IMR-90 (cell line): ENCODE results near the gene IKZF3. TPM values are rescaled to one million over a fixed set of nuclear protein-coding genes. Genes with fewer than 3 reads are reported as not detected.

Experiments
- ATAC-seq: fragments of 200-7000 bp; cut with Tn5 transposase; 2 replicates; pipeline ENCODE4 v1.9.1; 2020; ENCODE audit warnings: low read depth, mild to moderate bottlenecking, moderate library complexity
- BruUV-seq: library from RNA; stranded (reverse); fragments of 400-500 nt; replicated peaks from 2 replicates; lab custom pipeline; 2021; lab: Mats Ljungman, UMichigan
- CTCF ChIA-PET: fragments of 300-600 bp; formaldehyde crosslinking; extraction: SDS; loops from one replicate; lab custom pipeline; 2021; ENCODE audit warnings: antibody characterized with exemption; lab: Yijun Ruan, JAX
- POLR2A ChIA-PET: fragments of 300-600 bp; sonication (Branson Sonifier 250); formaldehyde crosslinking; loops from one replicate; lab custom pipeline; 2022; ENCODE audit warnings: antibody characterized with exemption; ENCODE audit not compliant: unreplicated experiment; lab: Charles Lee
- DNase-seq: peaks from one replicate; pipeline ENCODE4 v3.0.0; 2013
- H2AFZ ChIP-seq: replicated peaks from 2 replicates; pipeline ENCODE3; 2013; ENCODE audit warnings: low read length, mild to moderate bottlenecking; ENCODE audit not compliant: poor library complexity
- H2AK5ac ChIP-seq: 2 replicates; pipeline ENCODE4 v1.6.1; 2013; ENCODE audit warnings: low read depth, low read length, inconsistent platforms
- H2AK9ac ChIP-seq: replicated peaks from 2 replicates; pipeline ENCODE3; 2013; ENCODE audit warnings: mild to moderate bottlenecking, low read depth, low read length, moderate library complexity; ENCODE audit not compliant: poor library complexity
- H2BK120ac ChIP-seq: 2 replicates; pipeline ENCODE4 v1.6.1; 2013; ENCODE audit warnings: low read depth, low read length, inconsistent platforms
- H2BK15ac ChIP-seq: 3 replicates; pipeline ENCODE4 v1.6.1; 2013; ENCODE audit warnings: low read depth, low read length, inconsistent platforms
- H2BK20ac ChIP-seq: 2 replicates; pipeline ENCODE4 v1.6.1; 2013; ENCODE audit warnings: low read depth, mild to moderate bottlenecking, inconsistent platforms, low read length, moderate library complexity
- H2BK5ac ChIP-seq: 2 replicates; pipeline ENCODE4 v1.6.1; 2013; ENCODE audit warnings: mild to moderate bottlenecking, low read depth, low read length, inconsistent platforms; ENCODE audit not compliant: poor library complexity, severe bottlenecking
- H3K14ac ChIP-seq: replicated peaks from 2 replicates; pipeline ENCODE4 v1.6.1; 2013; ENCODE audit warnings: low read depth, low read length, inconsistent platforms
- H3K18ac ChIP-seq: 2 replicates; pipeline ENCODE4 v1.6.1; 2013; ENCODE audit warnings: low read depth, low read length, control low read depth
- H3K23ac ChIP-seq: 2 replicates; pipeline ENCODE4 v1.6.1; 2013; ENCODE audit warnings: low read depth, low read length, inconsistent platforms
- H3K27ac ChIP-seq: 2 replicates; pipeline ENCODE4 v1.5.1; 2013; ENCODE audit warnings: mild to moderate bottlenecking, control low read depth, low read length; ENCODE audit not compliant: insufficient read depth
- H3K27me3 ChIP-seq: 2 replicates; pipeline ENCODE4 v1.6.1; 2013; ENCODE audit warnings: low read length; ENCODE audit not compliant: control insufficient read depth, insufficient read depth
- H3K36me3 ChIP-seq: 2 replicates; pipeline ENCODE4 v1.6.1; 2013; ENCODE audit warnings: low read length, mixed read lengths; ENCODE audit not compliant: control insufficient read depth, insufficient read depth
- H3K4ac ChIP-seq: 2 replicates; pipeline ENCODE4 v1.6.1; 2013; ENCODE audit warnings: low read depth, low read length, inconsistent platforms
- H3K4me1 ChIP-seq: 2 replicates; pipeline ENCODE4 v1.6.1; 2013; ENCODE audit warnings: low read length, mixed read lengths; ENCODE audit not compliant: control insufficient read depth, insufficient read depth
- H3K4me2 ChIP-seq: 2 replicates; pipeline ENCODE4 v1.6.1; 2013; ENCODE audit warnings: low read depth, mild to moderate bottlenecking, control low read depth, low read length, moderate library complexity
- H3K4me3 ChIP-seq: 2 replicates; pipeline ENCODE4 v1.5.1; 2013; ENCODE audit warnings: low read depth, mild to moderate bottlenecking, control low read depth, low read length, moderate library complexity; ENCODE audit not compliant: insufficient read depth
- H3K56ac ChIP-seq: 2 replicates; pipeline ENCODE4 v1.6.1; 2013; ENCODE audit warnings: low read length, inconsistent platforms; ENCODE audit not compliant: insufficient read depth; ENCODE audit errors: extremely low read depth
- H3K79me1 ChIP-seq, 2 experiments: 2 replicates each; pipeline ENCODE4 v1.6.1; 2013; ENCODE audit warnings: low read length in 2 of 2, inconsistent platforms in 1 of 2, low read depth in 1 of 2
- H3K9ac ChIP-seq: 2 replicates; pipeline ENCODE4 v1.6.1; 2013; ENCODE audit warnings: low read depth, low read length, control low read depth
- H3K9me1 ChIP-seq: 2 replicates; pipeline ENCODE4 v1.6.1; 2013; ENCODE audit warnings: low read length, inconsistent platforms; ENCODE audit not compliant: insufficient read depth
- H3K9me3 ChIP-seq: 2 replicates; pipeline ENCODE4 v1.6.1; 2013; ENCODE audit warnings: low read length; ENCODE audit not compliant: control insufficient read depth, insufficient read depth
- H4K20me1 ChIP-seq: 2 replicates; pipeline ENCODE4 v1.6.1; 2013; ENCODE audit warnings: low read length, inconsistent platforms; ENCODE audit not compliant: insufficient read depth
- H4K5ac ChIP-seq: 2 replicates; pipeline ENCODE4 v1.6.1; 2013; ENCODE audit warnings: mild to moderate bottlenecking, low read depth, low read length, control low read depth
- H4K8ac ChIP-seq, 2 experiments: 2 replicates each; pipeline ENCODE4 v1.6.1; 2013; ENCODE audit warnings: low read depth in 2 of 2, low read length in 2 of 2, control low read depth in 1 of 2, inconsistent platforms in 1 of 2
- H4K91ac ChIP-seq: 2 replicates; pipeline ENCODE4 v1.6.1; 2013; ENCODE audit warnings: low read depth, low read length, inconsistent platforms; ENCODE audit not compliant: insufficient read depth
- BHLHE40 ChIP-seq: fragments of 150-350 bp; IDR thresholded peaks from 2 replicates; pipeline ENCODE4 v1.6.1; 2016; ENCODE audit warnings: mild to moderate bottlenecking, low read depth, low read length
- POLR2A ChIP-seq: IDR thresholded peaks from 2 replicates; pipeline ENCODE4 v1.6.1; 2012; ENCODE audit warnings: mild to moderate bottlenecking, low read depth, low read length
- RAD21 ChIP-seq: IDR thresholded peaks from 2 replicates; pipeline ENCODE4 v1.6.1; 2012; ENCODE audit warnings: low read length, improper control_type of control experiment
- WGBS, 2 experiments: methylation state at CpG; one replicate each; pipeline versions ENCODE4 v1.1.5 to v1.1.7; 2013; ENCODE audit warnings: missing lambda C conversion rate in 2 of 2; ENCODE audit not compliant: insufficient read length in 1 of 2; ENCODE audit errors: extremely low coverage in 2 of 2; 5-methylcytosine and 5-hydroxymethylcytosine counted together
- dilution Hi-C: fragments of 300-500 bp; cut with HindIII; formaldehyde crosslinking; loops from one replicate; pipeline ENCODE4 v1.14.3; 2018; ENCODE audit warnings: low sequenced_read_pairs; ENCODE audit not compliant: unreplicated experiment
- in situ Hi-C: fragments of 300-500 bp; cut with MboI; formaldehyde crosslinking; loops from 3 replicates; pipeline ENCODE4 v1.14.3; 2019; ENCODE audit warnings: low sequenced_read_pairs, inconsistent platforms, mixed read lengths
- intact Hi-C: fragments of 100-400 bp; cut with micrococcal nuclease; formaldehyde crosslinking; loops from 2 replicates; pipeline ENCODE4 v1.10.0; 2022
- polyA plus RNA-seq, 3 experiments: library from polyadenylated mRNA; depleted of rRNA; stranded (reverse); fragments of >200 nt; gene quantifications; 2 replicates each; pipeline ENCODE4 v1.2.3, GENCODE V29; 2012; ENCODE audit warnings: low replicate concordance in 1 of 3
- total RNA-seq: library from RNA; depleted of rRNA; stranded (reverse); fragments of >200 nt; gene quantifications from 2 replicates; pipeline ENCODE4 v1.2.3, GENCODE V29; 2012

The IKZF3 gene
- total and polyA plus RNA-seq, 2 of the 4 experiments (the other 2 are of a cell fraction): not detected

- TF ChIP-seq POLR2A: no peak
These were observed 72.8 kb downstream of the IKZF3 start (continued) for GRCh38 chr17:39791111-39791992.

- in situ Hi-C loops: no loop called here
- no peaks in the 10 kb centered on the region for H3K9me1 ChIP-seq
These were observed 76.2 kb downstream of the IKZF3 start for GRCh38 chr17:39787743-39788484.

More at GRCh38 chr17:39787743-39788484, 76.2 kb downstream of the IKZF3 start:
- POLR2A ChIA-PET: no interaction called here
- Histone ChIP-seq H2BK15ac (no peak overlapping the region), H4K8ac (no peak overlapping the region), H3K9ac (no peak overlapping the region), H4K91ac (no peak overlapping the region), H2AFZ (no peak overlapping the region), H3K9me3 (no peaks in the 10 kb centered on the region), H2BK5ac (no peak overlapping the region), H4K20me1 (no peaks in the 10 kb centered on the region), H3K79me1 (no peaks in the 10 kb centered on the region), H4K5ac (no peak overlapping the region), H3K4me1 (no peaks in the 10 kb centered on the region), H3K36me3 (no peaks in the 10 kb centered on the region), H3K23ac (no peak overlapping the region), H3K4me3 (no peak overlapping the region), H3K14ac (no peak overlapping the region), H2BK20ac (no peak overlapping the region), H2AK9ac (no peak overlapping the region), H2BK120ac (no peak overlapping the region), H3K4me2 (no peak overlapping the region), H3K56ac (no peak overlapping the region), H3K27ac (no peak overlapping the region), H3K18ac (no peak overlapping the region), H3K27me3 (peaks cover 36% of the 10 kb centered on the region), H2AK5ac (no peak overlapping the region), H3K4ac (no peak overlapping the region)
- dilution Hi-C loops: no loop called here
- TF ChIP-seq RAD21: no peak
- no peak for TF ChIP-seq BHLHE40
- no peak for ATAC-seq
- DNase-seq: no peak
- CTCF ChIA-PET: interaction anchor here (0.5 kb wide), 1 partner anchor 35 kb away, joined by 5 read pairs; no protein-coding TSS in a partner anchor
- WGBS, 2 experiments: 56% methylated on average over 6 of the region's 8 CpGs; no CpG with 5 or more reads in 1 of the 2 experiments
- intact Hi-C loops: no loop called here
- BruUV-seq: no TSS peak
